Upper lobe of left lung (tissue), 6 donors: ENCODE results near the gene GSG1L2. TPM values are rescaled to one million over a fixed set of nuclear protein-coding genes. Genes with fewer than 3 reads are reported as not detected.

Source experiments
- ATAC-seq, 2 donors: fragments of 200-7000 bp; cut with Tn5 transposase; one replicate each; pipeline ENCODE4 v1.9.1; 2022; ENCODE audit warnings: mild to moderate bottlenecking in 2 of 2, moderate library complexity in 2 of 2; ENCODE audit not compliant: low FRiP score in 2 of 2
- DNase-seq, 2 donors: peaks; one replicate each; pipeline ENCODE4 v3.0.0-alpha.2; 2019 to 2020
- H3K27ac ChIP-seq, 4 donors: fragments of 200-600 bp; sonication (generic); one replicate each; pipeline ENCODE4 v1.5.1; 2016 to 2019
- H3K27me3 ChIP-seq, 4 donors: fragments of 200-600 bp; sonication (generic); one replicate each; pipeline ENCODE4 v1.5.1; 2017 to 2019
- H3K36me3 ChIP-seq, 4 donors: fragments of 200-600 bp; sonication (generic); one replicate each; pipeline ENCODE4 v1.5.1; 2016 to 2019
- H3K4me1 ChIP-seq, 4 donors: fragments of 200-600 bp; sonication (generic); one replicate each; pipeline ENCODE4 v1.5.1; 2018 to 2019
- H3K4me3 ChIP-seq, 4 donors: fragments of 200-600 bp; sonication (generic); one replicate each; pipeline ENCODE4 v1.5.1; 2017 to 2019; ENCODE audit warnings: mild to moderate bottlenecking in 2 of 4, moderate library complexity in 1 of 4
- H3K9me3 ChIP-seq, 4 donors: fragments of 200-600 bp; sonication (generic); one replicate each; pipeline ENCODE4 v1.5.1; 2018 to 2019
- CTCF ChIP-seq, 6 experiments: fragments of 450-650 bp in 4 of 6; fragments of 200-600 bp in 2 of 6; sonication (generic) in 2 of 6; IDR thresholded peaks; one replicate each; pipeline ENCODE4 v1.5.1; 2016 to 2019; ENCODE audit warnings: antibody characterized with exemption in 6 of 6
- EP300 ChIP-seq, 4 donors: sonication (generic); formaldehyde crosslinking; IDR thresholded peaks; one replicate each; pipeline ENCODE4 v1.5.1; 2017; ENCODE audit warnings: antibody characterized with exemption in 4 of 4, control low read depth in 2 of 4
- POLR2A ChIP-seq, 4 donors: fragments of 450-650 bp; IDR thresholded peaks; one replicate each; pipeline ENCODE4 v1.5.1; 2016 to 2017; ENCODE audit warnings: antibody characterized with exemption in 4 of 4, mild to moderate bottlenecking in 2 of 4
- POLR2AphosphoS5 ChIP-seq, 2 donors: sonication (generic); formaldehyde crosslinking; IDR thresholded peaks; one replicate each; pipeline ENCODE4 v1.5.1; 2017; ENCODE audit warnings: antibody characterized with exemption in 2 of 2
- WGBS, 2 donors: methylation state at CpG; one replicate each; pipeline ENCODE4 v1.1.5; 2017 to 2018; 5-methylcytosine and 5-hydroxymethylcytosine counted together
- total RNA-seq, 6 donors: library from RNA; depleted of rRNA in 4 of 6; stranded (reverse); fragments of >200 nt in 4 of 6; gene quantifications; one replicate each; pipeline versions ENCODE4 v1.1.0 to v1.2.1, GENCODE V29; 2016 to 2021
- donor health status: DM: no; HTN: no; CAD: no; lungs with moderate emphysema.
- donor health status: DM: no; HTN: yes; CAD: no; lungs with severe emphysema.

GSG1L2 gene
- total RNA-seq, 6 donors from 2014 or later = not detected

- DNase-seq (no peak), ATAC-seq (no peak)
- 57 to 58% methylated on average over 4 of the region's 4 CpGs for WGBS, 2 donors
These were observed 17.6 kb upstream of the GSG1L2 start for GRCh38 chr17:9839433-9839832.

GRCh38 chr17:9837551-9838471 lies 15.9 kb upstream of the GSG1L2 start:
- peak in 1 of 2 donors; percentile 91 for ATAC-seq
- H3K4me3 ChIP-seq = no peak overlapping the region
- WGBS, 2 donors = 55 to 68% methylated on average over 6 to 11 of the region's 11 CpGs

More at GRCh38 chr17:9839433-9839832, 17.6 kb upstream of the GSG1L2 start:
- Histone ChIP-seq H3K4me1 (peaks cover 0 to 11% (median 1%) of the 10 kb centered on the region in 4 donors), H3K4me3 (no peak overlapping the region), H3K27me3 (no peaks in the 10 kb centered on the region), H3K27ac (no peak overlapping the region), H3K9me3 (no peaks in the 10 kb centered on the region), H3K36me3 (no peaks in the 10 kb centered on the region)
- TF ChIP-seq POLR2AphosphoS5 (IDR thresholded peaks at IDR 0.05) = no peak
- no peak for TF ChIP-seq POLR2A (IDR thresholded peaks at IDR 0.05)
- TF ChIP-seq EP300 (IDR thresholded peaks at IDR 0.05) = no peak

GRCh38 chr17:9833922-9834321 lies 12.0 kb upstream of the GSG1L2 start:
- peaks cover 0 to 3% (median 0%) of the 10 kb centered on the region in 4 donors for H3K4me1 ChIP-seq
- no peak for TF ChIP-seq POLR2A (IDR thresholded peaks at IDR 0.05)
- no peak for TF ChIP-seq POLR2AphosphoS5 (IDR thresholded peaks at IDR 0.05)
- no peak for TF ChIP-seq EP300 (IDR thresholded peaks at IDR 0.05)
- TF ChIP-seq CTCF (IDR thresholded peaks at IDR 0.05) = no peak

More at GRCh38 chr17:9837551-9838471, 15.9 kb upstream of the GSG1L2 start:
- TF ChIP-seq POLR2AphosphoS5 (IDR thresholded peaks at IDR 0.05) = no peak
- TF ChIP-seq EP300 (IDR thresholded peaks at IDR 0.05) = no peak
- no peak for TF ChIP-seq POLR2A (IDR thresholded peaks at IDR 0.05)
- H3K9me3 ChIP-seq = no peaks in the 10 kb centered on the region
- no peaks in the 10 kb centered on the region for H3K27me3 ChIP-seq
- no peak overlapping the region for H3K27ac ChIP-seq
- no peak for DNase-seq
- H3K4me1 ChIP-seq = peaks cover 0 to 8% (median 1%) of the 10 kb centered on the region in 4 donors
- H3K36me3 ChIP-seq = no peaks in the 10 kb centered on the region

GRCh38 chr17:9830711-9831110 lies 8.8 kb upstream of the GSG1L2 start:
- H3K9me3 ChIP-seq = no peaks in the 10 kb centered on the region
- no peak overlapping the region for H3K4me3 ChIP-seq
- 81 to 92% methylated on average over 2 of the region's 2 CpGs for WGBS, 2 donors
- H3K27me3 ChIP-seq = no peaks in the 10 kb centered on the region
- no peaks in the 10 kb centered on the region for H3K4me1 ChIP-seq
- TF ChIP-seq POLR2AphosphoS5 (IDR thresholded peaks at IDR 0.05) (no peak), CTCF (IDR thresholded peaks at IDR 0.05) (no peak), EP300 (IDR thresholded peaks at IDR 0.05) (no peak), POLR2A (IDR thresholded peaks at IDR 0.05) (no peak)
- H3K36me3 ChIP-seq = no peaks in the 10 kb centered on the region
- DNase-seq = no peak
- no peak overlapping the region for H3K27ac ChIP-seq
- no peak for ATAC-seq

More at GRCh38 chr17:9833922-9834321, 12.0 kb upstream of the GSG1L2 start:
- 94 to 95% methylated on average over 3 to 4 of the region's 4 CpGs for WGBS, 2 donors
- Histone ChIP-seq H3K4me3 (no peak overlapping the region), H3K36me3 (no peaks in the 10 kb centered on the region), H3K9me3 (no peaks in the 10 kb centered on the region), H3K27me3 (no peaks in the 10 kb centered on the region), H3K27ac (no peak overlapping the region)
- peak in 1 of 2 donors; percentile 41 for ATAC-seq
- no peak for DNase-seq

- Histone ChIP-seq H3K27ac (no peak overlapping the region), H3K27me3 (no peaks in the 10 kb centered on the region), H3K36me3 (no peaks in the 10 kb centered on the region), H3K4me3 (no peak overlapping the region), H3K9me3 (no peaks in the 10 kb centered on the region), H3K4me1 (no peaks in the 10 kb centered on the region)
- DNase-seq (no peak), ATAC-seq (no peak)
- WGBS, 2 donors = 83 to 92% methylated on average over 2 of the region's 2 CpGs
- no peak for TF ChIP-seq CTCF (IDR thresholded peaks at IDR 0.05)
- TF ChIP-seq POLR2AphosphoS5 (IDR thresholded peaks at IDR 0.05) = no peak
- no peak for TF ChIP-seq POLR2A (IDR thresholded peaks at IDR 0.05)
- no peak for TF ChIP-seq EP300 (IDR thresholded peaks at IDR 0.05)
These were observed 7.5 kb upstream of the GSG1L2 start for GRCh38 chr17:9829343-9829742.
